ENCODE measurements around the gene SDC1.

SDC1 gene

GRCh38 chr2:20211420-20211819, 13.5 kb downstream of the SDC1 start:
- no peak overlapping the region for H3K4me2 ChIP-seq (ENCODE audit: low read length)
- H3K9ac ChIP-seq (ENCODE audit: low read depth, low read length): no peak overlapping the region
- H3K4me3 ChIP-seq (ENCODE audit: low read length): no peak overlapping the region
- H3K27me3 ChIP-seq (ENCODE audit: control insufficient read depth, insufficient read depth, low read length): no peaks in the 10 kb centered on the region
- H3K36me3 ChIP-seq (ENCODE audit: insufficient read depth, low read length): no peaks in the 10 kb centered on the region
- H3K4me1 ChIP-seq (ENCODE audit: control insufficient read depth, insufficient read depth, low read length): no peaks in the 10 kb centered on the region
- no peaks in the 10 kb centered on the region for H3K9me3 ChIP-seq (replicated peaks; ENCODE audit: low read length)

DNA sequence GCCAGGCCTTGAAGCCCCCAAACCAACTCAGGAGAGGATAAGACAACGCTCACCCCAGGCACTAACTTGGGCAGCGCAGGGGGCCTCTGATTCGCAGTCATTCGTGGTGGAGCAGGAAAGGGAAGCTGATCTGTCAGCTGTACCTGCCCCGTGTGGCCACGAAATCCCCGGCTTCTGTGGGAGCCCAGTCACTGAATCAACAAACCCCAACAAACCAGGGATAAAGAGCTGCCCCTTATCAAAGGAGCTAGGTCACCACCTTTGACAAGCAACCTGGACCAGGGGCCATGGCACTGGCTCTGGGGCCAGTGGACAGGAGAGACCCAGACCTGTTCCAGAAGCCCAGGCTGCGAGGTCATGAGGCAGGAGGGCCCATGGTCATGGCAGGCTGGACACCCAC, 14.5 kb downstream of the SDC1 start:
- H3K9ac ChIP-seq (ENCODE audit: low read depth, low read length): no peak overlapping the region
- H3K4me3 ChIP-seq (ENCODE audit: low read length): no peak overlapping the region
- H3K9me3 ChIP-seq (replicated peaks; ENCODE audit: low read length): no peaks in the 10 kb centered on the region
- no peak overlapping the region for H3K4me2 ChIP-seq (ENCODE audit: low read length)
- H3K27me3 ChIP-seq (ENCODE audit: control insufficient read depth, insufficient read depth, low read length): no peaks in the 10 kb centered on the region
- no peaks in the 10 kb centered on the region for H3K36me3 ChIP-seq (ENCODE audit: insufficient read depth, low read length)
- no peaks in the 10 kb centered on the region for H3K4me1 ChIP-seq (ENCODE audit: control insufficient read depth, insufficient read depth, low read length)

DNA sequence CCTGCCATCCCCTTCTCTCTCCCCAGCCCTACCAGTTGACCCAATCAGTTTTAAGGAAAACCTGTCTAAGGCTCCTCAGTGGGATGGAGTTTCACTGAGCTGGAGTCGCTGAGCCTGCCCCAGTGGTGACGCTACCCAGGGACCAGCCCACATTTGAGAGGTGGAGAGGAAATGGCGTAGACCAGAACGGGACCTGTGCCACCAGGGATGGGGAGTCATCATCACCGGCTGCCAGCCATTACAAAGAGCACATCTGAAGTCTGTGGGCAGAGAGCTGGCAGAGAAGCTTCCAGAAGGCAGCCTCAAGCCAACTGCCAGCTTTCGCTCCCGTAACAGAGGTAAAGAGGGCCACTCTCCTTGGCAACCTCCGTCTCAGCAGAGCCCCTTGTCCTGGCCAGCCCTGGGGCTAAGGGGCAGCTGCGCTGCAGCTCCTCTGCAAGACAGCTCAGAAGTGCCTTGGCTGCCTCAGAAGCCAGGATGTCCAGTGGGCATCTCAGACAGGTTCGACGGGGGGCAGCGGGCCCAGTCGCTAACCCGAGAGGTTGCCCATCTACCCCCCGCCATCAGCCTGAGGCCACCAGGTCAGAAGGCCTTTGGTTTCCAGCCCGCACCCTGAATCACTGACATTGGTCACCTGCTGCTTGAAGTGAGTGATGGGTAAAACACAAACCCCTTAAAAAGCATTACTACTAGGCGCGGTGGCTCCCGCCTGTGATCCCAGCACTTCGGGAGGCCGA, 15.4 kb downstream of the SDC1 start:
- H3K36me3 ChIP-seq (ENCODE audit: insufficient read depth, low read length): no peaks in the 10 kb centered on the region
- no peak overlapping the region for H3K4me2 ChIP-seq (ENCODE audit: low read length)
- H3K27me3 ChIP-seq (ENCODE audit: control insufficient read depth, insufficient read depth, low read length): no peaks in the 10 kb centered on the region
- H3K9ac ChIP-seq (ENCODE audit: low read depth, low read length): no peak overlapping the region
- no peaks in the 10 kb centered on the region for H3K9me3 ChIP-seq (replicated peaks; ENCODE audit: low read length)
- no peaks in the 10 kb centered on the region for H3K4me1 ChIP-seq (ENCODE audit: control insufficient read depth, insufficient read depth, low read length)
- no peak overlapping the region for H3K4me3 ChIP-seq (ENCODE audit: low read length)

GRCh38 chr2:20208476-20208859, 16.5 kb downstream of the SDC1 start:
- Histone ChIP-seq H3K36me3 (ENCODE audit: insufficient read depth, low read length) (no peaks in the 10 kb centered on the region), H3K4me1 (ENCODE audit: control insufficient read depth, insufficient read depth, low read length) (no peaks in the 10 kb centered on the region), H3K9me3 (replicated peaks; ENCODE audit: low read length) (no peaks in the 10 kb centered on the region), H3K4me2 (ENCODE audit: low read length) (no peak overlapping the region), H3K9ac (ENCODE audit: low read depth, low read length) (peak overlapping the region; percentile 47), H3K27me3 (ENCODE audit: control insufficient read depth, insufficient read depth, low read length) (no peaks in the 10 kb centered on the region), H3K4me3 (ENCODE audit: low read length) (no peak overlapping the region)

DNA sequence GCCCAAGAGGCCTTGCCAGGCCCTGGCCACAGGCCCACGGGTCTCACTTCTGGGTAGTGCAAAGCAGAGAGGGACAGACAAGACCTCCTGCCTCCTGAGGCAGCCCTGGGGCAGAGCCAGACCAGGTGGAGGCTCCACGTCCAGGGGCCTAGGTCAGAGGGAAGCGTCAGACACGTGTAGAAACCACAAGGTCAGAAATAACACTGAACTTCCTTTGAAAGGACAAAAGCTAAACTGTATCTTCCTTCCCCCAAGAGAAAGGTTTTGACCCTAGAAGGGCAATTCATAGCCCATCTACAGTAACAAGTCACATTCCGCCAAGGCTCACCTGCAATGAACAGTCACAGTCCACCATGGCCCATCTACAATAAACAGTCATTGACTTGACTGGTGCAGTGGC, 17.9 kb downstream of the SDC1 start:
- no peaks in the 10 kb centered on the region for H3K36me3 ChIP-seq (ENCODE audit: insufficient read depth, low read length)
- H3K4me3 ChIP-seq (ENCODE audit: low read length): no peak overlapping the region
- no peaks in the 10 kb centered on the region for H3K27me3 ChIP-seq (ENCODE audit: control insufficient read depth, insufficient read depth, low read length)
- H3K9ac ChIP-seq (ENCODE audit: low read depth, low read length): no peak overlapping the region
- H3K4me2 ChIP-seq (ENCODE audit: low read length): no peak overlapping the region
- H3K4me1 ChIP-seq (ENCODE audit: control insufficient read depth, insufficient read depth, low read length): no peaks in the 10 kb centered on the region
- H3K9me3 ChIP-seq (replicated peaks; ENCODE audit: low read length): no peaks in the 10 kb centered on the region

GRCh38 chr2:20205915-20206524, 18.9 kb downstream of the SDC1 start:
- Histone ChIP-seq H3K4me1 (ENCODE audit: control insufficient read depth, insufficient read depth, low read length) (no peaks in the 10 kb centered on the region), H3K36me3 (ENCODE audit: insufficient read depth, low read length) (no peaks in the 10 kb centered on the region), H3K4me2 (ENCODE audit: low read length) (no peak overlapping the region), H3K9me3 (replicated peaks; ENCODE audit: low read length) (no peaks in the 10 kb centered on the region), H3K9ac (ENCODE audit: low read depth, low read length) (no peak overlapping the region), H3K27me3 (ENCODE audit: control insufficient read depth, insufficient read depth, low read length) (no peaks in the 10 kb centered on the region), H3K4me3 (ENCODE audit: low read length) (no peak overlapping the region)

DNA sequence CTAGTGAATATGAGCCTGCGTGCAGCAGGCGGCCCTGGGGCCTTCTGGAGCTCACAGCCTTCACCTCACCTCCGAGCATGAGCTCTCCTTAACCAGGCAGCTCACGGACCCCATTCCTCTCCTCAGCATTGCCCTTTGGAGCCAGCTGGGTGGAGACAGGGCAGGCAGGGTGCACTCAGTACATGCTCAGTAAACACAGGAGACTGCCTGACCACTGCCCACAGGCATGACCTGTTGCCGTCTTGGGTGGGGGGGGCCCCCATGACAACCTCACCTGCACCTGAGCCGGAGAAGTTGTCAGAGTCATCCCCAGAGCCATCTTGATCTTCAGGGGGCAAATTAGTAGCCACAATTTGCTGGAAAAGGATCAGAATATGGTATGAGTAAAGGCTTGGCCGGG, 19.9 kb downstream of the SDC1 start:
- H3K4me2 ChIP-seq (ENCODE audit: low read length): no peak overlapping the region
- no peaks in the 10 kb centered on the region for H3K36me3 ChIP-seq (ENCODE audit: insufficient read depth, low read length)
- H3K27me3 ChIP-seq (ENCODE audit: control insufficient read depth, insufficient read depth, low read length): no peaks in the 10 kb centered on the region
- H3K4me3 ChIP-seq (ENCODE audit: low read length): no peak overlapping the region
- H3K4me1 ChIP-seq (ENCODE audit: control insufficient read depth, insufficient read depth, low read length): no peaks in the 10 kb centered on the region
- no peak overlapping the region for H3K9ac ChIP-seq (ENCODE audit: low read depth, low read length)
- no peaks in the 10 kb centered on the region for H3K9me3 ChIP-seq (replicated peaks; ENCODE audit: low read length)

DNA sequence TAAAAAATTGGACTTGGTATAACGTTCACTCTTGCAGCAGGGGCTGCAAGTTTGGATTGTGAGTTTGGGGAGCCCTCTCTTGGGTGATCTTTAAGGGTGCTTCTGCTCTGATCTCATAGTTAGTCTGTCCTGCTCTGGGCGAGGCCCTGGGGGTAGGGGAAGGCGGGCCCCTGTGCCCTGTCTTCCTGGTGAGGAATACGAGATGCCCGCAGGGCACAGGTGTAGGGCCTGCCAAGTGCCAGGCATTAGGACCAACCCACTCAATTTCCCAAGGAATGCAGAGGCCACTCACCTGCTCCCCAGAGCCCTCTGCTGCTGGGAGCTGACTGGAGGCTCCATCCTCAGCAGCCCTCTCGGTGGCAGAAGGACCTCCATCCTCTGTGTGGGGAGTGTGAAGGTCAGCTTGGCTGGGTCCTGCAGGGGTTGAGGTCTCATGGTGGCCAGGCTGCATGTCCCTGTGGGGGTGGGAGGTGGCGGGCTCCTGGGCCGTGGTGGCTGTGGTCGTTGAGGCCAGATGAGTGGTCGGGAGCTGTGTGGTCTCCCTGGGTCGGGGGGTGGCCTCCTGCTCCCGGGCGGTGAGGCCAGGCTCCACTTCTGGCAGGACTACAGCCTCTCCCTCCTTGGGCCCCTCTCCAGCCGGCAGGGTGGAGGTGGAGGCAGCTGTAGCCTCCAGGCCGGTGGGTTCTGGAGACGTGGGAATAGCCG, 21.3 kb downstream of the SDC1 start:
- no peaks in the 10 kb centered on the region for H3K9me3 ChIP-seq (replicated peaks; ENCODE audit: low read length)
- peaks cover 3% of the 10 kb centered on the region for H3K27me3 ChIP-seq (ENCODE audit: control insufficient read depth, insufficient read depth, low read length)
- H3K36me3 ChIP-seq (ENCODE audit: insufficient read depth, low read length): no peaks in the 10 kb centered on the region
- no peak overlapping the region for H3K4me2 ChIP-seq (ENCODE audit: low read length)
- H3K9ac ChIP-seq (ENCODE audit: low read depth, low read length): no peak overlapping the region
- H3K4me1 ChIP-seq (ENCODE audit: control insufficient read depth, insufficient read depth, low read length): no peaks in the 10 kb centered on the region
- H3K4me3 ChIP-seq (ENCODE audit: low read length): no peak overlapping the region

- Histone ChIP-seq H3K9ac (ENCODE audit: low read depth, low read length) (no peak overlapping the region), H3K9me3 (replicated peaks; ENCODE audit: low read length) (no peaks in the 10 kb centered on the region), H3K4me1 (ENCODE audit: control insufficient read depth, insufficient read depth, low read length) (no peaks in the 10 kb centered on the region), H3K4me3 (ENCODE audit: low read length) (no peak overlapping the region), H3K36me3 (ENCODE audit: insufficient read depth, low read length) (no peaks in the 10 kb centered on the region), H3K27me3 (ENCODE audit: control insufficient read depth, insufficient read depth, low read length) (peaks cover 3% of the 10 kb centered on the region), H3K4me2 (ENCODE audit: low read length) (no peak overlapping the region)
Observed at GRCh38 chr2:20203072-20203471, 21.9 kb downstream of the SDC1 start.

- Histone ChIP-seq H3K27me3 (ENCODE audit: control insufficient read depth, insufficient read depth, low read length) (peaks cover 3% of the 10 kb centered on the region), H3K4me2 (ENCODE audit: low read length) (no peak overlapping the region), H3K36me3 (ENCODE audit: insufficient read depth, low read length) (no peaks in the 10 kb centered on the region), H3K4me3 (ENCODE audit: low read length) (no peak overlapping the region), H3K9ac (ENCODE audit: low read depth, low read length) (no peak overlapping the region), H3K4me1 (ENCODE audit: control insufficient read depth, insufficient read depth, low read length) (no peaks in the 10 kb centered on the region), H3K9me3 (replicated peaks; ENCODE audit: low read length) (no peaks in the 10 kb centered on the region)
Observed at GRCh38 chr2:20201671-20202070, 23.3 kb downstream of the SDC1 start.

DNA sequence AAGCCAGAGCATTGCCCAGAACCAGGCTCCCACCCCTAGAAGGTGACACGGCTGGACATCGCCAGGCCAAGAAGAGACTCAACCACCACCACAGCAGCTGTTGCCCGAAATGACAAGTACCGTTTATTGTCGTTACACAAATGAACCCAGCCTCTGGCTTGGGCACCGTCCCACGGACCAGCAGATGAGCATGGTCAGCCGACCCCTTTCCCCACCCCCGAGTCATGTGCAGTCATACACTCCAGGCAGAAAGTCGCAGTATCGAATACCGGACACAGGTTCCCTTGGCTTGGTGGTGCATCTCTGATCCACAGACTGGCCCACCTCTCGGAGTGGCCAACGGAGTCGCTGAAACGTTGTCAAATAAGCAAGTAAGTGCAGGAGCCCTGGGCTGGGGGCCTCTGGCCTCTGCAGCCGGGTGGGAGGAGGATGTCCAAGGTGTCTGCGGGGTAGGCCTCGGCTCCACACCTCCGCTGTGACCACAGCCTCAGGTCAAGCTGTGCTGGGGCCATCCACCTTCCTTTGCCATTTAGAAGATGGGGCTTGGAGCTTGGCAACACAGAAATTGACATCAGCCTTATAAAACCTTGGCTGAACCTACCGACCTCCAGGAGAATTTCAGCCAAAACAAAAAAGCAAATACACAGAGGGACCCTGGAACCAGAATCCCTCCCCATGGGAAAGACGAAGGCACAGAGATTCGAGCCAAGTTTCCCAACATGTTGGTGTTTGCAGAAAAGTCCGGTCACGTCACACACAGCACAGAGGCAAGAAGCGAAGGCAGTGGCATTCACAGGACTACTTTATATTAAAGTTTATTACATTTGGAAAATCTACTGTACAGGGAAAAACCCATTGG, 24.0 kb downstream of the SDC1 start:
- H3K27me3 ChIP-seq (ENCODE audit: control insufficient read depth, insufficient read depth, low read length): peaks cover 3% of the 10 kb centered on the region
- no peaks in the 10 kb centered on the region for H3K9me3 ChIP-seq (replicated peaks; ENCODE audit: low read length)
- no peaks in the 10 kb centered on the region for H3K4me1 ChIP-seq (ENCODE audit: control insufficient read depth, insufficient read depth, low read length)
- H3K9ac ChIP-seq (ENCODE audit: low read depth, low read length): no peak overlapping the region
- H3K36me3 ChIP-seq (ENCODE audit: insufficient read depth, low read length): no peaks in the 10 kb centered on the region
- H3K4me3 ChIP-seq (ENCODE audit: low read length): no peak overlapping the region
- no peak overlapping the region for H3K4me2 ChIP-seq (ENCODE audit: low read length)

Measured in skeletal muscle satellite cell (primary cell).